HepG2 (cell line): ENCODE data around the gene KIF3C. TPM values are rescaled to one million over a fixed set of nuclear protein-coding genes. Genes with fewer than 3 reads are reported as not detected.

Source experiments
- KDM2A ChIP-seq: sonication (generic); formaldehyde crosslinking; IDR thresholded peaks from 2 replicates; pipeline ENCODE4 v1.4.0; 2020; ENCODE audit warnings: low read depth, missing genetic modification reagents, borderline replicate concordance
- REST ChIP-seq, 2 experiments: IDR thresholded peaks; 2 replicates each; pipeline ENCODE4 v1.6.1; 2011 to 2012; ENCODE audit warnings: low read length in 2 of 2, borderline replicate concordance in 1 of 2, low read depth in 1 of 2, mild to moderate bottlenecking in 1 of 2, moderate library complexity in 1 of 2
- SAP130 ChIP-seq: IDR thresholded peaks from 2 replicates; pipeline ENCODE4 v1.6.1; 2016; ENCODE audit warnings: low read depth
- YEATS2 ChIP-seq: sonication (generic); formaldehyde crosslinking; IDR thresholded peaks from 2 replicates; pipeline ENCODE4 v1.4.0; 2020; ENCODE audit warnings: missing genetic modification reagents, borderline replicate concordance
- ZNF331 ChIP-seq: sonication (generic); formaldehyde crosslinking; IDR thresholded peaks from 2 replicates; pipeline ENCODE4 v1.4.0; 2020; ENCODE audit warnings: missing genetic modification reagents
- ZNF552 ChIP-seq: sonication (generic); formaldehyde crosslinking; IDR thresholded peaks from 2 replicates; pipeline ENCODE4 v1.9.0; 2022; ENCODE audit warnings: missing genetic modification reagents, mild to moderate bottlenecking, borderline replicate concordance
- polyA plus RNA-seq, 8 experiments: library from polyadenylated mRNA; depleted of rRNA in 3 of 8; stranded (reverse) in 7 of 8; unstranded in 1 of 8; fragments of >200 nt; fragmentation: Illumina TruSeq in 4 of 8; extraction: Trizol in 4 of 8; gene quantifications; 2 replicates each; pipeline versions ENCODE4 v1.2.1 to v1.2.3, GENCODE V29; 2011 to 2016; ENCODE audit warnings: low read depth in 4 of 8, missing spikeins in 1 of 8, mixed read lengths in 1 of 8; ENCODE audit not compliant: insufficient read depth in 1 of 8
- total RNA-seq, 5 experiments: library from RNA; depleted of rRNA; stranded (reverse); fragments of >200 nt; fragmentation: Illumina TruSeq; extraction: Trizol; gene quantifications; 2 replicates each; pipeline ENCODE4 v1.2.3, GENCODE V29; 2016; ENCODE audit warnings: low read depth in 1 of 5
- TF ChIP-seq, protein P1 (sequence below): sonication (generic); formaldehyde crosslinking; IDR thresholded peaks from 2 replicates; pipeline ENCODE4 v1.4.0; 2020; ENCODE audit warnings: missing genetic modification reagents, mild to moderate bottlenecking, borderline replicate concordance

Gene KIF3C
- total and polyA plus RNA-seq, 2 of the 13 experiments (the other 11 are each of a cell fraction or from before 2014, with no cell fraction given), result 3.6 to 4.9 TPM

DNA sequence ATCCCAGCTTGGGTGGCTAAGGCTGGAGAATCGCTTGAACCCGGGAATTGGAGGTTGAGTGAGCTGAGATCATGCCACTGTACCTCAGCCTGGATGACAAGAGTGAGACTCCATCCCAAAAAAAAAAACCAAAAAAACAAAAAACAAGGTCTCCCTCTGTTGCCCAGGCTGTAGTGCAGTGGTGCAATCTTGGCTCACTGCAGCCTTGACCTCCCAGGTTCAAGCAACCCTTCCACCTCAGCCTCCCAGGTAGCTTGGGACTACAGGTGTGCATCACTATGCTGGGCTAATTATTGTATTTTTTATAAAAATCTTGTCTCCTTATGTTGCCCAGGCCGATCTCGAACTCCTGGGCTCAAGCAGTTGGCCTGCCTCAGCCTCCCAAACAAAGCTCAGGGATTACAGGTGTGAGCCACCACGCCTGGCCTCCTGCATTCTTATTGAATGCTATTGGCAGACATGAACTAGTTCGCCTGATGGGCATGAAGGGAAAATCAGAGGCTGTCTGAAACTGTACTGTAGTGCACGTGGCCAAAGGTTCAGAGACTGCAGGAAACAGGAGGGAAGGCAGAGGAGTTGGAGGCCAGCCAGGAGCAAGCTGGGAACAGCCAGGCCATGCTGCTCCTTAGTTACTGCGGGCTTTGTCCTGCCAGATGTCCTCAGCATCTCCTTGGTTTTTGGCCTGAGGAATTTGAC is 88.0 kb downstream of the KIF3C start (continued):
- TF ChIP-seq REST (IDR thresholded peaks at IDR 0.05; ENCODE audit: borderline replicate concordance in 1 of 2, low read depth in 1 of 2, low read length in 2 of 2) (no peak), SAP130 (CRISPR knock-in tag) (peak; percentile 89), ZNF552 (peak; percentile 33; the same call in 1 of the 2 replicates), YEATS2 (peak; percentile 72; the same call in 1 of the 2 replicates), KDM2A (peak; percentile 46; the same call in 1 of the 2 replicates), ZNF331 (CRISPR knock-in tag) (peak; percentile 67; the same call in 1 of the 2 replicates)
- TF ChIP-seq, protein P1, sequence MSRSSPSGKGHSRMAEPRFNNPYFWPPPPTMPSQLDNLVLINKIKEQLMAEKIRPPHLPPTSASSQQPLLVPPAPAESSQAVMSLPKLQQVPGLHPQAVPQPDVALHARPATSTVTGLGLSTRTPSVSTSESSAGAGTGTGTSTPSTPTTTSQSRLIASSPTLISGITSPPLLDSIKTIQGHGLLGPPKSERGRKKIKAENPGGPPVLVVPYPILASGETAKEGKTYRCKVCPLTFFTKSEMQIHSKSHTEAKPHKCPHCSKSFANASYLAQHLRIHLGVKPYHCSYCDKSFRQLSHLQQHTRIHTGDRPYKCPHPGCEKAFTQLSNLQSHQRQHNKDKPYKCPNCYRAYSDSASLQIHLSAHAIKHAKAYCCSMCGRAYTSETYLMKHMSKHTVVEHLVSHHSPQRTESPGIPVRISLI (CRISPR knock-in tag), result peak; percentile 41; the same call in 1 of the 2 replicates
- TF ChIP-seq, all 625 proteins: peak for 146
